Measurements from ENCODE around the gene ENDOV. TPM values are rescaled to one million over a fixed set of nuclear protein-coding genes. Genes with fewer than 3 reads are reported as not detected.

The ENDOV gene
- 24.7 TPM for polyA plus RNA-seq (2013, experiment 1 of 2; ENCODE audit: insufficient read length)
- 26.4 TPM for polyA plus RNA-seq (2013, experiment 2 of 2; ENCODE audit: insufficient read length)

GRCh38 chr17:80414803-80415625 lies at the start of gene ENDOV:
Gene ENDOV (plus strand): TSS chr17:80415167. CDS start chr17:80415195, 28 bp downstream.
- DNase-seq = peak; percentile 94

DNA sequence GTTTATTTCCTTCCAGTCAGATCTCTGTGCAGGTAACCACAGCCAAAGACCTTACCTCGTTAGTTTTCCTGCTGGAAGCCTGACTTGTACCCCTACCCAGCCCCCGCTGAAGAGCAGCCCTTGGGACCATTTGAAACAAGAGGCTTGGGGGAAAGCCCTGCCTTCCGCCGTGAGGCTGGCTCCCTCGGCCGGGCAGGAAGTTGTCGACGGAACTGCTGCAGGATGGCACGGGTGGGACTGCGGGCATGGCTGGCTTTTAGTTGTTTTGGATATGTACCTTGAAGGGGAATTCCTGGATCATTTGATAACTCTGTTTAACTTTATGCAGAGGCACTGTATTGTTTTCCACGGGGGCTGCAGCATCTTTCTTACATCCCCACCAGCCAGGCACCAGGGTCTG lies 49.0 kb upstream of the ENDOV start:
- no peak for DNase-seq

GRCh38 chr17:80367503-80367902 lies 47.5 kb upstream of the ENDOV start:
- DNase-seq = no peak

DNA sequence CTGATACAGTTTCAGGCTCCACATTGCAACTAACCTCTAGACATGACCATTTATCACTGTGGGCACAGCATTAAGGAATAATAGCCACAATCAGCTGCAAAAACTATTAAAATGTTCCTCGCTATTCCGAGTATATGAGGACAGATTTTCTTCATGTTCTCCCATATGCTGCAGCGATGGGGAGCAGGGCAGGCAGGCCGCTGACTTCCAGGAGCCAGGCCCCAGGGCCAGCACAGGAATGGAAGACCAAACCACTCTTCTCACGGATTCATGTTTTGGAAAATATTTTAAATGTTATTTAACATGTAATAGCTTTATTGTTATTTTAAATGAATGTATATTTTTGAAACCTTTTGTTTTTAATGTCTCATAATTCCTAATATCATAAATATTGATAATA lies 43.8 kb upstream of the ENDOV start:
- no peak for DNase-seq

- no peak for DNase-seq
These were observed 42.5 kb upstream of the ENDOV start for GRCh38 chr17:80372456-80372855.

DNA sequence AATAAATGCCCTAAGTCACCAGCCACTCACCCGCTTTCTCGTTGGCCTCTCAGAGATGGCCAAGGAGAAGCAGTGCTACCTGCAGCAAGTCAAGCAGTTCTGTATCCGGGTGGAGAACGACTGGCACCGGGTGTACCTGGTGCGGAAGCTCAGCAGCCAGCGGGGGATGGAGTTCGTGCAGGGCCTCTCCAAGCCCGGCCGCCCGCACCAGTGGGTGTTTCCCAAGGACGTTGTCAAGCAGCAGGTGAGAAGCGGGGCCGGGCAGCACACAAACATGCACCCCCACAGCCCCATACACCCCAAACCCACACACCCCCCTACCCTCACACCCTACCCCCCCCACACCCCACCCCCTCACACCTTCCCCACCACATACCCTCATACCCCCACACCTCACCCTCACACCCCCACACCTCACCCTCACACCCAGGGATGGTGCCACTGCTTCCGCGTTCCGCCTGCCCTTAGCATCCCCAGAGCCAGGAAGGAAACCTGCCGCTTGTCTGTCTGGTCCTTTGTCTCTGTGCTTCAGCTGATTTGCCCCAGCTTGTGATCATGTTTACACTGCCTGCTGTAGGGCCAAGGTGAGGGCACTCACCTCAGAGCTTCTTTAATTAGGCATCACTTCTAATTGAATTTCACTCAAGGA lies 41.9 kb upstream of the ENDOV start:
- no peak for DNase-seq

GRCh38 chr17:80374039-80374731 lies 40.8 kb upstream of the ENDOV start:
- no peak for DNase-seq

DNA sequence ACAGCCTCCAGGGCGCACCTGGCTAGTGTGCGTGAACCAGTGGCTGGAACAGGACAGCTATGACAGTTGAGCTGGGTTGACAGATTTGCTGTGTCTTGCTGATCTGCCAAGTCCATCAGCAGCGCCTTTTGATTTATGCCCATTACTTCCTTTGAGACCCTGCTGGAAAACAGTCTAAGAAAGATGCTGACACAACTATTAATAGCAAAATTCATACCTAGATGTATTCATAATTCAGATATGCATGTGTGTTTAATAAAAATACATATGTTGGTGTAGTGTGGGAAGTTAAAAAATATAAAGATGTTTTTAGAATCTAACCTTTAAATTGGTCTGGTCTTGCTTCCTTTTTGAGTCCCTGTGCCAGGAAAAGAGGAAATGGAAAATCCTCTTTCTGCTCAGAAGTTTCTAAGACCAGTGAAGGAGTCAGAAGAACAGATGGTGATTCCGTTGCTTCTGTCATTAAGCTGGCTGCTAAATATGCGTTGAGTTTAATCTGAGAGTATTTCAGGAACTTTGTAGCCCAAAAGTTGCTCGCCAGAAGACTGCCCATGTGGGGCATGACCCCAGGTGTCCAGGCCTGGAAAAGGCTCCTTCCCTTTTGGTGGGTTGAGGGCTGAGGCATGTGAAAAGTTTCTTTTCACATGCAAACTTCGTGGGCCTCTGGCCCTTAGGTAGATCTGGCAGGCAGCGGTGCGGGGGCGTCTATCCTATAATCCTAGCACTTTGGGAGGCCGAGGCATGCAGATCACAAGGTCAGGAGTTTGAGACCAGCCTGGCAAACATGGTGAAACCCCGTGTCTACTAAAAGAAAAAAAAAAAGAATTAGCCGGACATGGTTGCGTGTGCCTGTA lies 40.0 kb upstream of the ENDOV start:
- no peak for DNase-seq

GRCh38 chr17:80376531-80376930 lies 38.4 kb upstream of the ENDOV start:
- no peak for DNase-seq

GRCh38 chr17:80377798-80378197 lies 37.2 kb upstream of the ENDOV start:
- no peak for DNase-seq

GRCh38 chr17:80379348-80379747 lies 35.6 kb upstream of the ENDOV start:
- DNase-seq = no peak

GRCh38 chr17:80380068-80380467 lies 34.9 kb upstream of the ENDOV start:
- no peak for DNase-seq

DNA sequence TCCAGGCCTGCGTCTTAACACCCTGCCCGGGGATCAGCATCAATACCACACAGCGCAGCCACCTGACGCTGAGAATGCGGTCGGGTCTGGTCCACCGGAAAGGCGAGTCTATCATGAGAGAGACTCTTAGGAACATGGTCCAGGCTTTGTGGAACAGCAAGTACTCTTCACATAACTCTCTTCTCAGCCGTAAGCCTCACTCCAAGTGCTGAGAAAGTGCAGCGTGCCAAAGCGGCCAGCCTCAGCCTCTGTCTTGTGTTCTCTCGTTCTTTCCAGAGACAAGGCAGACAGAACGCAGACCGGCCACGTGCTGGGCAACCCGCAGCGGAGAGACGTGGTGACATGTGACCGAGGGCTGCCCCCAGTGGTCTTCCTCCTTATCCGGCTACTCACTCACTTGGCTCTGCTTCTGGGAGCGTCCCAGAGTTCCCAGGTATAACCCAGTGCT lies 34.4 kb upstream of the ENDOV start:
- no peak for DNase-seq

- DNase-seq = no peak
These were observed 33.5 kb upstream of the ENDOV start for GRCh38 chr17:80381416-80381923.

DNA sequence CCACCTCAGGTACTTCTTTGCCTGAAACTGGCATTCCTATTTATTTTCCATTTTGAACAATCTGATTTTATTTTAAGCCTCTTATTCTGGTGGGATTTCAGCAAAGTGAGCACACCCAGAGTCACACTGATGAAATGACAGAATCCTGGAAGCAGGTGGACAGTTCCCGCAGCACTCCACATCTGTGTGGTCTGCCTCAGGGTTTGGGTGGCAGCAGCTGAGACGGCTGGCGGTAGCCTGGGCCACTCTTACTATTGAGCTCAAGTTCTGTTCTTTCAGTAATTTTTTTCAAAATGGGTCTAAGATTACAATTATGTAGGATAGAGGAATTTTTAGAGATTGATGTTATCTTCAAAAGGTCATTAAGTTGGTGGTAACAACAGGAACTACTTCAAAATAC lies 32.5 kb upstream of the ENDOV start:
- no peak for DNase-seq

DNA sequence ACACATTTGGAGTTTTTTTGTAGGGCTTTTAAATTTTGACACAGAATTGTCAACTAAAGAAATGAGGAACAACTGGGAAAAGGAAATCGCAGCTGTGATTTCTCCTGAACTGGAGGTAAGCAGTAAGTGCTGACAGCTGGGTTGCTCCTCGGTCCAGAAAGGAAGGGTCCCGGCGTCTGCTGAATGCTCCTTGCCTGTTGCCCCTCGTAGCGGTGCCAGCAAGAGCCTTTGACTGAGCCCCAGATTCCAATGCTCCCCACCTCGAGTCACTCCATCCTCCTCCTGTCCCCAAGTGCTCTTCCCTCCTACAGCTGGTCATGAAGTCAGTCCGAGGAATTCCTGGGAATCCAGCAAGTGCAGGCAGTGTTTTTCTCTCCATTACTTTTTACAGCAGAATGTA lies 32.0 kb upstream of the ENDOV start:
- DNase-seq = no peak

GRCh38 chr17:80384078-80384960 lies 30.6 kb upstream of the ENDOV start:
- no peak for DNase-seq

GRCh38 chr17:80385046-80385445 lies 29.9 kb upstream of the ENDOV start:
- no peak for DNase-seq

DNA sequence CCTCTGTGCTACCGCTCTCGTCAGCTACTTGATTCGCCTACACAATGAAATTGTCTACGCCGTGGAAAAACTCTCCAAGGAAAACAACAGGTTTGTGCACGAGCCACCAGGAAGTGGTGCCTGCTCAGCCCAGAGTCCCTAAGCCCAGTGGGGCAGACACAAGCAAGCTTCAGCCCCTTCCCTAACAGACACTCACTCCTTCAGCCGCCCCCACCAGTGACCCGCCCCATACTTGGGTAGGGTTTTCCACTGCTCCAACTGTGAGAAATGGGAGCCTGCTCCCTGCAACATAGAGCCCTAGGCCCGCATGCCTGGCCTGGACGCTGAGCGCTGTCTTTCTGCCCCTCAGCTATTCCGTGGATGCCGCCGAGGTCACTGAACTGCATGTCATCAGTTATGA lies 28.6 kb upstream of the ENDOV start:
- no peak for DNase-seq

DNA sequence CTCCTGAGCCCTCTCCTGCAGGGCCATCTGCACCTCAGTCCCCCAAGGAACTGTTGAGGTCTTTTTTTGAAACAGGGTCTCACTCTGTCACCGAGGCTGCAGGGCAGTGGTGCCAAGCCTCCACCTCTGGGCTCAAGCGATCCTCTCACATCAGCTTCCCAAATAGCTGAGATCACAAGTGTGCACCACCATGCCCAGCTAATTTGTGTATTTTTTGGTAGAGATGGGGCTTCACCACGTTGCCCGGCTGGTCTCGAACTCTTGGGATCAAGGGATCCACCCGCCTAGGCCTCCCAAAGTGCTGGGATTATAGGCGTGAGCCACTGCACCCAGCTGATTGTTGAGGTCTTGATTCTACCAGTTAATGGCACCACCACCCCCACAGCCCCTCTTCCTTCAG lies 27.9 kb upstream of the ENDOV start:
- no peak for DNase-seq

GRCh38 chr17:80388175-80388574 lies 26.8 kb upstream of the ENDOV start:
- no peak for DNase-seq

Measured in fibroblast of skin of abdomen (primary cell).